Endothelial cell of umbilical vein (primary cell): ENCODE results near the gene KRTAP10-7. TPM values are rescaled to one million over a fixed set of nuclear protein-coding genes. Genes with fewer than 3 reads are reported as not detected.
"Not testable (repeated sequence)": the region's sequence is repeated elsewhere in the genome, so short reads cannot be mapped to it uniquely, and the experiment has no call there.

ENCODE experiments used
- BruUV-seq: library from RNA; stranded (reverse); fragments of 400-500 nt; replicated peaks from 2 replicates; lab custom pipeline; 2021; lab: Mats Ljungman, UMichigan
- CTCF ChIA-PET: fragments of 300-600, 350-600 bp; sonication (Branson Sonifier 250); formaldehyde crosslinking; loops from one replicate; lab custom pipeline; 2021; ENCODE audit warnings: antibody characterized with exemption, inconsistent platforms; lab: Charles Lee
- POLR2A ChIA-PET: fragments of 300-600, 350-600 bp; sonication (Branson Sonifier 250); formaldehyde crosslinking; loops from one replicate; lab custom pipeline; 2021; ENCODE audit warnings: antibody characterized with exemption, inconsistent platforms; lab: Charles Lee
- DNase-seq: peaks from one replicate; pipeline ENCODE4 v3.0.0-alpha.2; 2011; ENCODE audit warnings: low read depth, low spot score
- FAIRE-seq: peaks from 2 replicates; lab custom pipeline; 2011; peaks lifted over from hg19 to GRCh38; lab: Jason Lieb, UNC
- H2AFZ ChIP-seq: 2 replicates; pipeline ENCODE4 v1.6.0; 2012; ENCODE audit warnings: low read depth, low read length, control low read depth, inconsistent platforms
- H3K27ac ChIP-seq: 2 replicates; pipeline ENCODE4 v1.5.1; 2011; ENCODE audit warnings: low read depth, mild to moderate bottlenecking, control low read depth, low read length, moderate library complexity; ENCODE audit not compliant: insufficient read depth
- H3K27me3 ChIP-seq, 2 experiments: 2 replicates each; pipeline versions ENCODE4 v1.6.0 to v1.6.1; 2011; ENCODE audit warnings: low read length in 2 of 2, mixed read lengths in 1 of 2; ENCODE audit not compliant: control insufficient read depth in 2 of 2, insufficient read depth in 2 of 2
- H3K36me3 ChIP-seq, 2 experiments: 2 replicates in 1 of 2; 3 replicates in 1 of 2; pipeline ENCODE4 v1.5.1; 2011; ENCODE audit warnings: low read length in 2 of 2, mild to moderate bottlenecking in 1 of 2, moderate library complexity in 1 of 2; ENCODE audit not compliant: control insufficient read depth in 2 of 2, insufficient read depth in 2 of 2; ENCODE audit errors: extremely low read depth in 1 of 2
- H3K4me1 ChIP-seq: 3 replicates; pipeline ENCODE4 v1.5.1; 2011; ENCODE audit warnings: mild to moderate bottlenecking, low read length; ENCODE audit not compliant: control insufficient read depth, insufficient read depth; ENCODE audit errors: extremely low read depth
- H3K4me2 ChIP-seq: 2 replicates; pipeline ENCODE4 v1.6.1; 2011; ENCODE audit warnings: low read length, control low read depth, mixed read lengths; ENCODE audit not compliant: insufficient read depth
- H3K4me3 ChIP-seq, 3 experiments: fragments of 200-600 bp in 1 of 3; sonication (generic), shearing (Covaris generic) in 1 of 3; replicated peaks in 1 of 3; 2 replicates each; pipeline ENCODE4 v1.5.1; 2011 to 2016; ENCODE audit warnings: control low read depth in 3 of 3, low read length in 3 of 3, mild to moderate bottlenecking in 2 of 3, inconsistent platforms in 1 of 3, low read depth in 1 of 3, moderate library complexity in 1 of 3; ENCODE audit not compliant: insufficient read depth in 1 of 3
- H3K79me2 ChIP-seq: 2 replicates; pipeline ENCODE4 v1.6.0; 2012; ENCODE audit warnings: low read length, inconsistent platforms; ENCODE audit not compliant: control insufficient read depth, insufficient read depth
- H3K9ac ChIP-seq: replicated peaks from 2 replicates; pipeline ENCODE3; 2011; ENCODE audit warnings: low read length, control low read depth; ENCODE audit not compliant: insufficient read depth; ENCODE audit errors: extremely low read depth
- H3K9me1 ChIP-seq: replicated peaks from 3 replicates; pipeline ENCODE4 v1.6.0; 2011; ENCODE audit warnings: mild to moderate bottlenecking, low read length; ENCODE audit not compliant: control insufficient read depth, insufficient read depth; ENCODE audit errors: extremely low read depth
- H3K9me3 ChIP-seq: replicated peaks from 2 replicates; pipeline ENCODE4 v1.5.1; 2012; ENCODE audit warnings: low read length, inconsistent platforms; ENCODE audit not compliant: control insufficient read depth, insufficient read depth
- H4K20me1 ChIP-seq: replicated peaks from 2 replicates; pipeline ENCODE3; 2011; ENCODE audit warnings: mild to moderate bottlenecking, low read length; ENCODE audit not compliant: control insufficient read depth, insufficient read depth; ENCODE audit errors: extremely low read depth
- EZH2 ChIP-seq: IDR thresholded peaks from 2 replicates; pipeline ENCODE4 v1.6.1; 2012; ENCODE audit warnings: borderline replicate concordance, low read depth, mild to moderate bottlenecking, moderate library complexity, low read length, inconsistent platforms; ENCODE audit not compliant: severe bottlenecking
- FOS ChIP-seq: IDR thresholded peaks from 2 replicates; pipeline ENCODE4 v1.6.1; 2011; ENCODE audit warnings: mild to moderate bottlenecking, low read length, moderate library complexity, borderline replicate concordance; ENCODE audit not compliant: insufficient read depth
- GATA2 ChIP-seq: IDR thresholded peaks from 2 replicates; pipeline ENCODE4 v1.7.0; 2011; ENCODE audit warnings: low read depth, mild to moderate bottlenecking, moderate library complexity, mixed read lengths, low read length; ENCODE audit not compliant: insufficient read length, insufficient read depth
- JUN ChIP-seq: IDR thresholded peaks from 2 replicates; pipeline ENCODE4 v1.6.1; 2011; ENCODE audit warnings: borderline replicate concordance, low read depth; ENCODE audit not compliant: insufficient read length, insufficient read depth
- MYC ChIP-seq: IDR thresholded peaks from one replicate; pipeline ENCODE4 v1.6.1; 2011; ENCODE audit warnings: mild to moderate bottlenecking, low read depth, low read length
- POLR2A ChIP-seq: IDR thresholded peaks from 2 replicates; pipeline ENCODE4 v1.6.1; 2012; ENCODE audit warnings: low read depth, mild to moderate bottlenecking, control low read depth, low read length
- POLR2AphosphoS5 ChIP-seq: IDR thresholded peaks from 2 replicates; pipeline ENCODE4 v1.6.1; 2012; ENCODE audit warnings: low read depth, mild to moderate bottlenecking, control low read depth, low read length, moderate library complexity; ENCODE audit not compliant: insufficient read depth
- dilution Hi-C: fragments of 300-500 bp; cut with MboI; formaldehyde crosslinking; loops from one replicate; pipeline ENCODE4 v1.15.0; 2019; ENCODE audit warnings: low sequenced_read_pairs; ENCODE audit not compliant: extremely low pct_ligation_motif_present
- intact Hi-C: fragments of 100-400 bp; cut with micrococcal nuclease; formaldehyde crosslinking; loops from one replicate; pipeline ENCODE4 v1.10.0; 2022
- polyA plus RNA-seq, 4 experiments: library from polyadenylated mRNA; depleted of rRNA in 3 of 4; stranded (reverse) in 3 of 4; unstranded in 1 of 4; fragments of >200 nt; gene quantifications; 2 replicates each; pipeline versions ENCODE4 v1.2.1 to v1.2.3, GENCODE V29; 2011 to 2012; ENCODE audit warnings: missing spikeins in 1 of 4
- total RNA-seq: library from RNA; stranded (reverse); gene quantifications from 2 replicates; pipeline ENCODE4 v1.2.3, GENCODE V29; 2021
- TF ChIP-seq, protein P1 (sequence below): IDR thresholded peaks from 2 replicates; pipeline ENCODE4 v1.6.1; 2011; ENCODE audit not compliant: insufficient read depth, insufficient read length
- TF ChIP-seq, protein P2 (sequence below), 2 donors: IDR thresholded peaks; 1 replicate in 1 of 2; 2 replicates in 1 of 2; pipeline ENCODE4 v1.5.1; 2011; ENCODE audit warnings: low read length in 2 of 2, mild to moderate bottlenecking in 2 of 2, moderate library complexity in 2 of 2, control low read depth in 1 of 2, inconsistent platforms in 1 of 2, low read depth in 1 of 2; ENCODE audit not compliant: insufficient read depth in 1 of 2; ENCODE audit errors: extremely low read depth in 1 of 2

The KRTAP10-7 gene
- total and polyA plus RNA-seq, 2 donors (not counting 3 experiments of a cell fraction or from before 2014, with no cell fraction given), result not detected

DNA sequence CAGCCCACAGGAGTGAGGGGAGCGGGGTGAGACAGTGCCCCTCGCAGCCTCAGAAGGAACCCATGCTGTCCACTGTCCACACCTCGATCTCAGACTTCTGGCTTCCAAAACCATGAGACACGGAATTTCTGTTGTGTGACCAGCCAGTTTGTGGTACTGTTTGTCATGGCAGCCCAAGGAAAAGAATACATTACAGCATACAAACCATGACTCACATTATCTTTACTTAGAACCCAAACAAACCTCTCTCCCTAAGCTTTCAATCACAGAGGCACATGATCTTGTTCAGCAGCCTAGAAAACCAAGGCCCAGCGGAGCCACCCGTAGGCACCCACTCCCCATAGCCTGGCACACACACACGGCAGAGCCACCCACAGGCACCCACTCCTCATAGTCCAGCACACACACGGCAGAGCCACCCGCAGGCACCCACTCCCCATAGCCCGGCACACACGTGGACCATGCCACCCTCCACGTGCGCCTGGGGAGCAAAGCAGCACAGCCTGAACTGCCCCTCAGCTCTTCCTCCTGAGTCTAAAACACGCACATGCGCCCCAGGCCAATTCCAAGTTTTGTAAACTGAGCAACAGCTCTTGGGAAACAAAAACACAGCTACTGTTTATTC, 27.3 kb upstream of the KRTAP10-7 start:
- BruUV-seq, result no TSS peak
- DNase-seq, result no peak
- H3K4me1 ChIP-seq, result no peaks in the 10 kb centered on the region
- CTCF ChIA-PET, result interaction anchor here (0.7 kb wide), 1 partner anchor 19 kb away, joined by 3 read pairs; the partner anchor contains the start of gene KRTAP10-6
- H3K27me3 ChIP-seq, result no peaks in the 10 kb centered on the region
- H3K9me1 ChIP-seq, result no peaks in the 10 kb centered on the region
- no peaks in the 10 kb centered on the region for H4K20me1 ChIP-seq
- H2AFZ ChIP-seq, result no peak overlapping the region
- H3K4me3 ChIP-seq, result no peak overlapping the region
- dilution Hi-C loops (no loop called here), intact Hi-C loops (no loop called here)
- POLR2A ChIA-PET, result no interaction called here
- no peaks in the 10 kb centered on the region for H3K36me3 ChIP-seq
- H3K4me2 ChIP-seq, result no peak overlapping the region
- FAIRE-seq, result no peak
- H3K9me3 ChIP-seq, result no peaks in the 10 kb centered on the region
- H3K27ac ChIP-seq, result no peak overlapping the region
- TF ChIP-seq GATA2 (no peak), EZH2 (no peak), MYC (no peak), JUN (no peak), FOS (no peak), POLR2AphosphoS5 (no peak), POLR2A (no peak)
- TF ChIP-seq, protein P1, sequence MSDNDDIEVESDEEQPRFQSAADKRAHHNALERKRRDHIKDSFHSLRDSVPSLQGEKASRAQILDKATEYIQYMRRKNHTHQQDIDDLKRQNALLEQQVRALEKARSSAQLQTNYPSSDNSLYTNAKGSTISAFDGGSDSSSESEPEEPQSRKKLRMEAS, result no peak
- TF ChIP-seq, protein P2, sequence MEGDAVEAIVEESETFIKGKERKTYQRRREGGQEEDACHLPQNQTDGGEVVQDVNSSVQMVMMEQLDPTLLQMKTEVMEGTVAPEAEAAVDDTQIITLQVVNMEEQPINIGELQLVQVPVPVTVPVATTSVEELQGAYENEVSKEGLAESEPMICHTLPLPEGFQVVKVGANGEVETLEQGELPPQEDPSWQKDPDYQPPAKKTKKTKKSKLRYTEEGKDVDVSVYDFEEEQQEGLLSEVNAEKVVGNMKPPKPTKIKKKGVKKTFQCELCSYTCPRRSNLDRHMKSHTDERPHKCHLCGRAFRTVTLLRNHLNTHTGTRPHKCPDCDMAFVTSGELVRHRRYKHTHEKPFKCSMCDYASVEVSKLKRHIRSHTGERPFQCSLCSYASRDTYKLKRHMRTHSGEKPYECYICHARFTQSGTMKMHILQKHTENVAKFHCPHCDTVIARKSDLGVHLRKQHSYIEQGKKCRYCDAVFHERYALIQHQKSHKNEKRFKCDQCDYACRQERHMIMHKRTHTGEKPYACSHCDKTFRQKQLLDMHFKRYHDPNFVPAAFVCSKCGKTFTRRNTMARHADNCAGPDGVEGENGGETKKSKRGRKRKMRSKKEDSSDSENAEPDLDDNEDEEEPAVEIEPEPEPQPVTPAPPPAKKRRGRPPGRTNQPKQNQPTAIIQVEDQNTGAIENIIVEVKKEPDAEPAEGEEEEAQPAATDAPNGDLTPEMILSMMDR (IDR thresholded peaks at IDR 0.05; ENCODE audit: extremely low read depth in 1 of 2, insufficient read depth in 1 of 2, low read depth in 1 of 2, low read length in 2 of 2), result no peak
- H3K79me2 ChIP-seq, result no peaks in the 10 kb centered on the region
- H3K9ac ChIP-seq, result no peak overlapping the region

DNA sequence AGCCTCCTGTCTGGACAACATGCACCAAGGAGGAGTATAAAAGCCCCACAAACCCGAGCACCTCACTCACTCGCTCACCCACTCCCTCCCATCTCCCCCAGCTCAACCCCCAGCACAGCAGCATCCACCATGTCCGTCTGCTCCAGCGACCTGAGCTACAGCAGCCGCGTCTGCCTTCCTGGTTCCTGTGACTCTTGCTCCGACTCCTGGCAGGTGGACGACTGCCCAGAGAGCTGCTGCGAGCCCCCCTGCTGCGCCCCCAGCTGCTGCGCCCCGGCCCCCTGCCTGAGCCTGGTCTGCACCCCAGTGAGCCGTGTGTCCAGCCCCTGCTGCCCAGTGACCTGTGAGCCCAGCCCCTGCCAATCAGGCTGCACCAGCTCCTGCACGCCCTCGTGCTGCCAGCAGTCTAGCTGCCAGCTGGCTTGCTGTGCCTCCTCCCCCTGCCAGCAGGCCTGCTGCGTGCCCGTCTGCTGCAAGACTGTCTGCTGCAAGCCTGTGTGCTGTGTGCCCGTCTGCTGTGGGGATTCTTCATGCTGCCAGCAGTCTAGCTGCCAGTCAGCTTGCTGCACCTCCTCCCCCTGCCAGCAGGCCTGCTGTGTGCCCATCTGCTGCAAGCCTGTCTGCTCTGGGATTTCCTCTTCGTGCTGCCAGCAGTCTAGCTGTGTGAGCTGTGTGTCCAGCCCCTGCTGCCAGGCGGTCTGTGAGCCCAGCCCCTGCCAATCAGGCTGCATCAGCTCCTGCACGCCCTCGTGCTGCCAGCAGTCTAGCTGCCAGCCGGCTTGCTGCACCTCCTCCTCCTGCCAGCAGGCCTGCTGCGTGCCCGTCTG, 26.6 kb upstream of the KRTAP10-7 start, which contains the start of gene KRTAP10-4:
Gene KRTAP10-4, plus strand, starts transcription at position 100 of the 827 bp plus-strand sequence. Its CDS starts 30 bp downstream, at position 130.
- H4K20me1 ChIP-seq, H3K4me2 ChIP-seq, H3K27ac ChIP-seq, dilution Hi-C loops, DNase-seq, H3K4me3 ChIP-seq, H3K9me1 ChIP-seq, intact Hi-C loops, H3K9me3 ChIP-seq, H3K27me3 ChIP-seq, H3K9ac ChIP-seq, H3K36me3 ChIP-seq, H3K4me1 ChIP-seq, H3K79me2 ChIP-seq, H2AFZ ChIP-seq, POLR2A ChIA-PET, BruUV-seq, FAIRE-seq: not testable (repeated sequence)
- CTCF ChIA-PET, result interaction anchor here (0.7 to 1.3 kb wide), 2 partner anchors 18 to 220 kb away, joined by 3 to 4 read pairs; partner anchors contain the start of gene KRTAP10-6
